NCI-H524 (cell line): ENCODE data around the gene IHH.

Experiments used
- DNase-seq, 2 experiments: peaks; one replicate each; lab custom pipeline; 2025; lab: John Stamatoyannopoulos, UW

Gene IHH

DNA sequence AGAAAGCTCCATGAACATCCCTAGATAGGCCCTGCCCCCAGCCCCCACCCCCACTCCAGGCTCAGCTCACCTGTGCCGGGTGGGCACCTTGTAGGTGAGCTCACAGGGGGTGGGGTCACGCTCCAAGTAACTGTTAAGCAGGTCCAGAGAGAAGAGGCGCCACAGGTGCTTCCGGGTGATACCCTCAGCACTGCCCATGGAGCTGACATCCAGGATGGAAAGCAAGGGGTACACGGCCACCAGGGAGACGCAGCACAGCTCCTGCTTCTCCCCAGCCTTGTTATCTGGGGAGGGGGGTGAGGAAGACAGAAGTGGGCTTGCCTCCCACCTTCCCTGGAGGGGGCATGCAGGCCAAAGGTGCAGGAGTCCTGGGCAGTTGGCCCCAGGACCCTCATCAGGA, 41.3 kb downstream of the IHH start:
- no peak for DNase-seq

DNA sequence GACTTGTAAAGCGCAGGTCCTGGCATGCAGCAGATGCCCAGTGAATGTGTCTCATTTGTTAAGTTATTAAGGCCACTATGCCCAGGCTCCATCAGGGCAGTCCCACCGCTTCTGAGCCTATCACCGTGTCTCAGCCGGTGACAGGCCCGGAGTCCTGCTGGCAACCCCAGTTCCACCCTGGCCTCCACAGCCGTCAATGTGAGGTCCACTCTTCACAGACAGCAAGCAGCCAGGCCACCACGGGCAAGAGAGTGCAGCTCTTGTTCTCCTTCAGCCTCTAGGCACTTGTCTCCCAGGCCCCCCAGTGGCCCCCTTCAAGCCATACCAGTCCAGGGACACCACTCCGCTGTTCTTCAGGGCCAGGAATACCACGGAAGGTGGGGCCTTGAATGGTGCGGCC, 42.0 kb downstream of the IHH start:
- DNase-seq = no peak

DNA sequence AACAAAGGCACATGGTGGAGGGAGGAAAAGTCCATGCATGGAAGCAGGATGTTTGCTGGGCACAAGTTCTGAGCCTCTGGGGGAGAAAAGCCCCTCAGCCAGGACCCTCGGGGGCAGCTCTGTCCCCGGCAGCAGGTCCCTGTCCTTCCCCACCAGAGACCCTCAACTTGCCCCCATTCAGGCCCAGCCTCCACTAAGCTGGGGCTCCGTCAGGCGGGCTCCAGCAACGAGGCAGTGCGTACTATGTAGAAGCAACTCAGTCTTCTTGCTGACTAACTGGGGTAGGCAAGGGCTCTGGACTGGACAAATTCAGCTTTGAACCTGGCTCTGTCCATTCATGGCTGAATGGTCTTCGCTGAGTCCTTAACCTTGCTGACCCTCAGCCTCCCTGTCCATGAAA, 42.4 kb downstream of the IHH start:
- no peak for DNase-seq

DNA sequence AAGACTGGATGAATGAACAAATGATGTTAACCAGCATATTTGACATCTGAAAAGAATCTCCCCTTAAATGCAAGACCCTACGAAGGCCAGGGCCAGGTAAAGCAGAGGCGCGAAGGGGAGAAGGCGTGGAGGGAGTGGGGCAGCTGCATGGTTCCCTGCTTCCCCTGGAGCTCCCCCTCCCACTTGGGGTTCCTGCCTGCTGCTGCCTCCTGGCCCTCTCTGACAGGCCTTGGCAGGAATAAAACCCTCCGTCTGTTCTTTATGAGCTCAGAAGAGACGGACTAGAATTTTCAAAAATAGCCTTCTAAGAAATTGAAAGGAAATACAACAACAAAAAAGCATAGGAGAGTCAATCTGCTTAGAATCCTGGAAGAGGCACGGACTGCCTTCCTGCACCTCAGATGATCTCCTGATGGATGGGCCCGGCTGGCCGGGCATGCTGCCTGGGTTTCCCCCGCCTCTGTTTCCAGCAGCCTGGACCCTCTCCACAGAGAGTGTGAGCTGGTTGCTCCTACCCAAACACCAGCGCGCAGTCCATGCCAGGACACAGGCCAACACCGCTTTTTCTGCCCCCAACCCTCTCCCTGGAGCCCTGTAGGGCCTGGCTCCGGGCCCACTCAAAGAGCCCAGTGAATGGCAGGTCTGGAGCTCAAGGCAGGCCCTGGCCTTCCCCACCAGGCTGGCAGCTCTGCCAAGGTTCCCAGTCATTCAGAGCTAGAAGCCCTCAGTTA, 43.4 kb downstream of the IHH start:
- no peak for DNase-seq

DNA sequence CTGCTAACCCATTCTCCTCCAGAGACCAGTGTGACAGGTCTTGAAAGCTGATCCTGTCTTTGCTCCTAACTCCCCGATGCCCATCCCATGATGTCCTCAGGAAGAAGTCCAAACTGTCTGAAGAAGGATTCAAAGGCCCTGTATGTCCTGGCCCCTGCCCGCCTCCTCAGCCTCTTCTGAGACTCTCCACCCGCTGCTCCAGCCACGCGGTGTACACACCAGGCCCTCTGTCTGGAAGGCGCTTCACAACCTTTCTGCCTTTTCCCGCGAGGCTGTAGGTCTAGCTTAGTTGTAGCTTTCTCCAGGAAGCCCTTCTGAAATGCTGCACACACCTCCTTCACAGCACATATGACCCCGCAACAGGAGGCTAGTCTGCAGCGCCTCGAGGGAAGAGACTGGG, 44.0 kb downstream of the IHH start:
- no peak for DNase-seq

DNA sequence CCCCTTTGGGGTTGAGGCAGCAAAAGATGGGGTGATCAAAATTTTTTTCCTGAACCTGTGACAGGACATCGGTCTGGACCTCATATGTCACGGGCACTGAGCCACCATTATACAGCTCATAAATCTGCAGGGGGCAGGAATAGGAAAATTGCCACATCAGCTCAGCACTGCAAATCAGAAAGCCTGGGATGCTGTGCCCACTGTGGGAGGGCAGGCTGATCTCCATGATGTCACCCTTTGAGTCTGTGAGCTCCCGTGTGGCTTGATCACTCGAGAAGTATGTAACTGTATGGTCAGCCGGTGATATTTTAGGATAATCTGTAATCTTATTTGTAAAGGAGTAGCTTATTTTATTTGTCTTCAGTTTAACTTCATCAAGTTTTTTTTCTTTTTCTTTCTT, 49.8 kb downstream of the IHH start:
- no peak for DNase-seq

DNA sequence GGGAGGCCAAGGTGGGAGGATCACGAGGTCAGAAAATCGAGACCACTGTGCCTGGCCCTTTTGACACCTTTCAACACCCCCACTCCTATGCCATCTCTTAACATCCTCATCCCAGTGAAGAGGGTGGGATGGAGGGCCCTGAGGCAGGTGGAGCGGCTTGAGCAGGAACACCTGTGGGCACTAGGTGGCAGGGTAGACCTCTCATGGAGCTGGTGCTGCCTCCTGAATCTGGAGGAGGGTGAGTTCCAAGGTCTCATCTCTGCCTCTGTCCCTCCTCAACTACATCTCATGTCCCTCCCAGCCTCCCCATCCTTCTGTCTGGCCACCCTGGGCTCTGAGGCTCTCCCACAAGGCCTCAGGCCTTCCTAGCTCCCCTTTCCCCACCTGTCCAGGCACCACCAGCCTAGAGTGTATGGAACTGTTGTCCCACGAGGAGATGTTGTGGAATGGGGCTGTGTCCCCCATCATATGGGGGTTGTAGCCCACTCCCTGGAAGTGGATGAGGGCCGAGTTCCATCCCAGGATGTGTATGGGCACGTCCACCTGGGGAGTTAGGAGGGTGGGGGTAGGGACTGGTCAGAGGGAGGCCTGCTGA, 50.5 kb downstream of the IHH start:
- DNase-seq = peak in 1 of 2 experiments; percentile 34

DNA sequence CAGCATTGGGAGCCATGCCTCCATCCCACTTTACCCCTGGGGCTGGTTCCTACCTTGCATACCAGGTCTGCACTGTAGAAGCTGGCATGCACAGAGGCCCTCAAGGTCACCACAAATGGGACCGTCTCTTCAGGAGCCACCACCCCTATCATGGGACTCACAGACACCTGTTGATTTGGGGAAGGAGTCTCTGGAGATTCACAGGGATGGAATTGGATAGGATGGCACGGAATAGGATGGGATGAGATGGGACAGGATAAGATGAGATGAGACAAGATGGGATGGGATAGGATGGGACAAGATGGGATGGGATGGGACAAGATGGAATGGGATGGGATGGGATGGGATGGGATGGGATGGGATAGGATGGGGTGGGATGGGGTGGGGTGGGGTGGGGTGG, 51.4 kb downstream of the IHH start:
- no peak for DNase-seq
